ENCODE results near the gene LY6G6F.

LY6G6F gene

DNA sequence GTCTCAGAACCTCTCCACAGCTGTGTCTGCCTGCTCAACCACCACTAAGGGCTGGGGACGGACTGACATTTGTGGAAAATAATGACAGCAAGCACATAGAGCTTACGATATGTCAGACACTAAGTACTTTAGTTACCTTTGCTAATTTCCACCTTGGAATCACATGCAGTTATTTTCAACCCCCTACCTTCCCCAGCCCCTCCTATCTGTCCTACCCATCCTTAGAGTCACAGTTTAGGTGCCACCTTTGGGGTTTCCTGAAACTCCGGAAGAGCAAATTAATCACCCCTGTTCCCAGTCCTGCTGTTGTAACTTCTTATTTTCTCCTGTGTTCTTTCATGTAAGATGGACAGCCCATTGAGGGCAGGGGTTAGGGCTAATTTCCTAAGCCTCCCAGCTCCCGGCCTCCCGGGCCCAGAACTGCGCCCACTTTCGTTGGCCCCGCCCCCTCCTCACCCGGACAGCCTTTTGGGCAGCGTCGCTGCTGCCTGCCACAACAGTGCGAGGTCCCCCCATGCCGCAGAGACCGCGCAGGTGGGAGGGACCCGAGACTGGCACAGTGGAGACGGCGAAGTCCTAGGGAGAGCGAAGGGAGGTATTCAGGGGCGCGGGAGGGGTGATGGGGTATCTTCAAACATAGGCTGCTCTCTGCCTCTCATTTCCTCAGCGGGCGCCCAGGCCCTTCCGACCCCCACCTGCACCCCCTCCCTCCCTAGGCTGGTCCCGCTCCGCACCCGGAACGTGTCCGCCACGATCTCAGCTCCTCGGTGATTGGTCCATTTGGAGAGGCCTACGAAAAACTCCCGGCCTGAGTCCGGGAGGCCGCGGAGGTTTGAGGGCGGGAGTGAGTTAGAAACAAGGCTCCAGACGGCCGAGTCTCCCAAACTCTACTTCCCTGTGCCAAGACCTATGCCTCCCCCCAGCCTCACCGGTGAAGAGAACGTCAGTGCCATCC lies 21.3 kb downstream of the LY6G6F start:
- no peak overlapping the region; the same call in 1 of the 2 replicates for H3K27ac ChIP-seq
- no peak for TF ChIP-seq ZFX (IDR thresholded peaks at IDR 0.05)
- TF ChIP-seq, protein P1, sequence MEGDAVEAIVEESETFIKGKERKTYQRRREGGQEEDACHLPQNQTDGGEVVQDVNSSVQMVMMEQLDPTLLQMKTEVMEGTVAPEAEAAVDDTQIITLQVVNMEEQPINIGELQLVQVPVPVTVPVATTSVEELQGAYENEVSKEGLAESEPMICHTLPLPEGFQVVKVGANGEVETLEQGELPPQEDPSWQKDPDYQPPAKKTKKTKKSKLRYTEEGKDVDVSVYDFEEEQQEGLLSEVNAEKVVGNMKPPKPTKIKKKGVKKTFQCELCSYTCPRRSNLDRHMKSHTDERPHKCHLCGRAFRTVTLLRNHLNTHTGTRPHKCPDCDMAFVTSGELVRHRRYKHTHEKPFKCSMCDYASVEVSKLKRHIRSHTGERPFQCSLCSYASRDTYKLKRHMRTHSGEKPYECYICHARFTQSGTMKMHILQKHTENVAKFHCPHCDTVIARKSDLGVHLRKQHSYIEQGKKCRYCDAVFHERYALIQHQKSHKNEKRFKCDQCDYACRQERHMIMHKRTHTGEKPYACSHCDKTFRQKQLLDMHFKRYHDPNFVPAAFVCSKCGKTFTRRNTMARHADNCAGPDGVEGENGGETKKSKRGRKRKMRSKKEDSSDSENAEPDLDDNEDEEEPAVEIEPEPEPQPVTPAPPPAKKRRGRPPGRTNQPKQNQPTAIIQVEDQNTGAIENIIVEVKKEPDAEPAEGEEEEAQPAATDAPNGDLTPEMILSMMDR (conservative IDR thresholded peaks at IDR 0.05) = no peak

DNA sequence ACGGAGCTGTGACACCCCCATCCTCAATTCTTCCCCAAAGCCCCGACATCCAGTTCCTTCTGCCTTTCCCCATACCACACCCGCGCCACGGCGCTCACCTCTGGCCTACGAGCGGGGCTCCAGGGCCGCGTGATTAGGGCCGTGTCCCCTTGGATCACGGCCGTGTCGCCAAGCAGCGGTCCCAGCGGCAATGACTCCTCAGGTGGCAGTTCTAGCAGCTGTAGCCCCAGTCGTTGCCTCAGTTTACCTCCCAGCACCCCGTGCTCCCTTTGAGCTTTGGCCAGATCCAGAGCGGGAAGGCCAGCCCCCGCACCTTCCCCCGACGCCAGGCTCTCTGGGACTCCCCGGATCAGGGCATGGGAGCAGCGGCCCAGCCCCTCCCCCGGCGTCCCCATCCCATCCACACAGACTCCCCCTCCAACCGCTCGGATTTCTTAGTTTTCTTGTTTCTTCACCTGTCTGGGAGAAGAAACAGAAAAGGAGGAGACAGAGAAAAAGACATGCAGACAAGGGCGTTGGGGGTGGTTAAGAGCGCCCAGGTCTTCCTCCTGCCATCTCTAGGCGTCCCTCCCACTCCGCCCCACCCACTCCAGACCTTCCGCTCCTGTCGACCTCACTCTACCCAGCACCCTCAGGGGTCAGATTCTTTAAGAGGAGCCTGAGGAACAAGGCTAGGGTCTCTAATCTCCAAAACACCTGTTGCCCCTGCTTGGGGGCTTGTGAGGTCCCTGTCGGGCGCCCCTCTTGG lies 22.3 kb downstream of the LY6G6F start, which contains the start of gene DDAH2:
TSS of gene DDAH2 (minus strand) at position 533 of the 748 bp plus-strand sequence. CDS start at position 395, 138 bp downstream.
- peak within 1 kb of the TSS; percentile 68 for H3K27ac ChIP-seq
- TF ChIP-seq, protein P1 (conservative IDR thresholded peaks at IDR 0.05) = peak; percentile 81
- no peak for TF ChIP-seq ZFX (IDR thresholded peaks at IDR 0.05)

DNA sequence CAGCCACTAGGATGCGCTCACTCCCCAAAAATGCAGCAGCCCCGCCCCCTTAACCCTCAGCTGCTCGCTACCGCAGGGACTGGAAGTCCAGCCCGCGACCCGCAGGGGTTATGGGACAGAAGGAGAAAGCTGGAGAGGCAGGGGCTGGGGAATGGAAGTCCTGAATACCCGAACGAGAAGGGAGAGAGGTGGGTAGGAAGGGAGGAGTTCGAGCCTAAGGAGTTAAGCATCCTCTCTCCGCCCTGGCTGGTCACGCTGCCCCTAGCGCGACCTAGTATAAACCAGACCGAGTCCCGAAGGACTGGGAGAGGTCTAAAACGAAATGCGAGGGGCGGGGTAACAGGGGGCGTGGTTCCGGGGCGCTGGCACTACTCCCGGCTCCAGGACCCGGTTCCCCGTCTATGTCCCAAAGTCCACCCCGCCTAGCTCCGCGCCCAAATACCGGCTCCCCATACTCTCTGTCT lies 22.9 kb downstream of the LY6G6F start:
- peak overlapping the region; percentile 68 for H3K27ac ChIP-seq
- no peak for TF ChIP-seq ZFX (IDR thresholded peaks at IDR 0.05)
- TF ChIP-seq, protein P1 (conservative IDR thresholded peaks at IDR 0.05) = peak; percentile 59

DNA sequence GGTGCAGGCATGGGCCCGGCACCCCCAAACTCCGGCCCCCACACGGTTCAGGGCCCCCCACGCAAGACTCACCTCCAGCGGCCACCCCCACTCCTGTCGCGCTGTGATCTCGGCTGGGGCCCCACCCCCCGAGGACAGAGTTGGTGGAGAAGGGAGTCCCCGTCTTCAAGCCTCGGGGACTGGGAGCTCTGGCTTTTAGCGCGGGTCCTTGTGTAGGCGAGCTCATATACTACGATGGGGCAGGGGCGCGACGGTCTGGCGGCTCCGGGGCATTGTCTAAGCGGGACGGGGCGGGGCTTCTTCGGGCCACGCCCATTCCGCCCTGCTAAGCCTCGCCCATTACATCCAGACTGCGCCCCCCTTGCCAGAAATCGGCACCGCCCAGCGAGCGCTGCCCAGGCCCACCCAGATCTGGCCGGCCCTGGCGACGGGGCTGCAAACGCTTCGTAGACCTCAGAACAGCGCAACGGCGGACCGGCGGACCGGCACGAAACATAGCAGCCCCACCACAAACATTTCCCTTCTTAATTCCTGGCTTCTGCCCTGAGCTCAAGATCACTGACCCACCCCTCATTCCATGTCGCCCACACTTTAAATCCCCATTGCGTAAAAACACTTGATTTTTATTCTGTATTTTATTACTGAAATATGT lies 23.4 kb downstream of the LY6G6F start:
- TF ChIP-seq, protein P1 (conservative IDR thresholded peaks at IDR 0.05) = no peak
- TF ChIP-seq ZFX (IDR thresholded peaks at IDR 0.05) = no peak

DNA sequence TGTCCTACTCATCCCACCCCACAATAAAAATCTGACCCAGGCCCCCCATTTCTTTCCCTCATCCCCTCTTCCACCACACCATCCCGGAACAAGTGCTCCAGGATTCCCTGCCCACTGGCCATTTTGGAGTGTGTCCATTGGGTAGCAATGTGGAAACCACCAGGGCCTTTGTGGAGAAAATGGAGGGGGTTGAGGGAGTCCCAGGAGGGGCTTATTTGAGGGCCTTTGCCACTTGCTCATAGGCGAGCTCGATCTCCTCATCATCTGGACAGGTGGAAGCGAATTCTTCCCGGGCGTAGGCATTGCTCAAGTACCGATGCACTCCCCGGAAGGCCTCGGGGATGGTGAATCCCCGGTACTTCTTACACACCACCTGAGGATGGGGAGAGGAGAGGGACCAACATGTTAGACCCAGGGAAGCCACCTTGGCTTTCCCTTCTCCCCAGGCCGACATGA lies 24.0 kb downstream of the LY6G6F start:
- TF ChIP-seq ZFX (IDR thresholded peaks at IDR 0.05) = no peak
- TF ChIP-seq, protein P1 (conservative IDR thresholded peaks at IDR 0.05) = no peak
- no peak overlapping the region for H3K27ac ChIP-seq

More for the DNA sequence above, 23.4 kb downstream of the LY6G6F start:
- peak overlapping the region; percentile 68 for H3K27ac ChIP-seq

DNA sequence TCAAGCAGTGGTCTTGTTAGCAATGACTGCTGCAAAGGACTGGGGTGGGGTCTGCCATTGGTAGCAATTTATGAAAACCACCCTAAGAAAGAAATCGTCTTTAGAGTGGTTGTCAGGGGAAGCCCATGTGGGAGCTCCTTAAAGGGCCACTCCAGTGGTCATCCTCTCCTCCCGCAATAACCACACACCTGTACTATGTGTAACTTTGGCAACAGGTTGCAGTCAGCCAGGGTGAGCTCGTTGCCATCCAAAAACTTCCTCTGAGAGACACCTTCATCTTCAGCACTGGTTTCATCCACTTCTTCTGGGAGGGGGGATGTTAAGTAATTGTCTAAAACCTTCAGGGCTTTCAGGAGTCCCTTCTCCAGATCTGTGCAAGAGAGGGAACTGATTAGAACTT lies 25.4 kb downstream of the LY6G6F start:
- no peak overlapping the region for H3K27ac ChIP-seq

More for the DNA sequence above, 25.4 kb downstream of the LY6G6F start:
- TF ChIP-seq, protein P1 (conservative IDR thresholded peaks at IDR 0.05) = no peak
- no peak for TF ChIP-seq ZFX (IDR thresholded peaks at IDR 0.05)
